Inflammatory macrophage treated with lipopolysaccharide for 1 hour (primary cell): Measurements from ENCODE around the gene ZNF30.
A peak's percentile ranks its signal among the peaks of the same experiment; 100 is the strongest.
"Not testable (repeated sequence)": the region's sequence is repeated elsewhere in the genome, so short reads cannot be mapped to it uniquely, and the experiment has no call there.

ENCODE experiments used
- DNase-seq, 2 donors: peaks; one replicate each; pipeline ENCODE4 v3.0.0-alpha.2; 2020 to 2022

Gene ZNF30

DNA sequence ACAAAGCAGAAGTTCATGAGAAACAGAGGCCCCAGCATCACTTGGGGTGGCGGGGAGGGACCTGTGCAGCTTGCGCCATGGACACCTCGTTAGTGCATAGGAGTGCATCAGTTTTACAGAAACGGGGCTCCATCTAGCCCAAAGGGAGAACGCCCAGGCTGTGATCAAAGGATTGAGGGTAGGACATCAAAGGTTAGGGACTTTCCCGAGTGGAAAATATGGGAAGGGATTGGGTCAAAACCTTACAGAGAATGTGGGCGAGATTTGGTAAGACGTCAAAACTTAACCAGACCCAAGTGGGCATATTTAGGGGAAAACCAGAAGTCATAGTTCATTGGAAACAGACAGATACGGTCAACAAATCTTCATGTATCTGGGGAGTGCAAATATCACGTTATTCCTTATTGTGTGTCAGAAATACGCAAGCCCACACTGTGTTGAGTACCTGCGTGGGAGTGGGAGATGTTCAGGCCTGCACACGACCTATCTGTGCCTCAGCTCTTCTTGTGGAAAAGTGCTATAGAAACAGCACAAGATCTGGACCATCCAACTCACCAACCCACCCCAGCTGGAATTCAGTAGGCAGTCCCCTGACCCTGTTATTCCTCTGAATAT lies 64.0 kb downstream of the ZNF30 start:
- peak; percentile 85 to 97 for DNase-seq

DNA sequence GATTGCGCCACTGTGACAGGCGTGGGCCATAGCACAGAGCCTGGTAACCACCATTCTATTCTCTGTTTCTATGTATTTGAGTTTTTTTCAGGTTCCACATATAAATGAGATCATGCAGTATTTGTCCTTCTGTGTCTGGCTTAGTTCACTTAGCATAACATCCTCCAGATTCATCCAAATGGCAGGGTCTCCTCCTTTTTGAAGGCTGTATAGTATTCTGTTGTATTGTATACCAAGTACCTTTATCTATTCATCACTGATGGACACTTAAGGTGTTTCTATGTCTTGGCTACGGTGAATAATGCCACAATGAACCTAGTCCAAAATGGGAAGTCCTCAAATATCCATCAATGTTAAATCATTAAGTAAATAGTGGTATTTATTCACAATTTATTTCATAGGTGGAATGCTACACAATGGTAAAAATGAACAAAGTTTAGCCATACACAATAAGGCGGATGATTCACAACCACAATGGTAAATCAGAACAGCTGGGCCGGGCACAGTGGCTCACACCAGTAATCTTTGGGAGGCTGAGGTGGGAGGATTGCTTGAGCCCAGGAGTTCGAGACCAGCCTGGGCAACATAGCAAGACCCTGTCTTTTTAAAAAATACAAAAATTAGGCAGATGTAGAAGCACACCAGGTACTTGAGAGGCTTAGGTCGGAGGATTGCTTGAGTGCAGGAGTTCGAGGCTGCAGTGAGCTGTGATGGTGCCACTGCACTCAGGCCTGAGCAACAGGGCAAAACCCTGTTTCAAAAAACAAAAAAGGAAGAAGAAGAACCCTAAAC lies 65.0 kb downstream of the ZNF30 start:
- no peak for DNase-seq

DNA sequence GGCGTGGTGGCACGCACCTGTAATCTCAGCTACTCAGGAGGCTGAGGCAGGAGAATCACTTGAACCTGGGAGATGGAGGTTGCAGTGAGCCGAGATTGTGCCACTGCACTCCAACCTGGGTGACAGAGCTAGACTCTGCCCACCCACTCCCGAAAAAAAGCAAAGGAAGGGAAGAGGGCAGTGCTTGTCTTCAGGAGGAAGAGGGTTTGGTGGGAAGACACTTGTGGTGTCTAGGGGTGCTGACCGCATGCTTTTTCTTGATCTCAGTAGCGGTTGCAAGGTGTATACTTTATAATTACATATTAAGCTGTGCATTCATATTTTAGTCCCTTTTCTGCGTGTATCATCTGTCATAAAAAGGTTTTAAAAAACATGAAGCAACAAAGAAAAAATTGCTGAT lies 65.9 kb downstream of the ZNF30 start:
- not testable (repeated sequence) for DNase-seq

DNA sequence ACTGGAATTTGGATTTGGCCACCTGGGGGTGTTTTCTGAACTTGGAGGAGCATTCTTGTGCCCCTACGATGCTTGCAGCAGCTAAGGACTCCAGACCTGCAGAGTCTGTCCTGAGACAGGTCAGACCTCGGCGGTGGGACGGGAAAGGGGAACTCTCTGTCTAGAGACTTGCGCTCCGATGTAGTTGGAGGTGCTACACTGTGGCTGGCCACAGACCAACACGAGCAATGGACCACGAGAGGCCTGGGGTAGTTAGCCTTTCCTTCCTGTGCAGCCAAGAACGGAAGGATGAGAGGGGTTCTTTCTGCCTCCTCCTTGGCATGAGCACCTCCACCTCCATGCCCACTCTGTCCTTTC lies 67.6 kb downstream of the ZNF30 start:
- DNase-seq: no peak
